BLaER1 treated with 17β-estradiol and CSF1 and Interleukin-3, amounts not matched to agents 10 nM and 100 nM (cell line): Measurements from ENCODE around the gene AQP1.

Source experiments
- H3K27ac ChIP-seq, 11 experiments: shearing (Covaris generic); formaldehyde crosslinking; 2 replicates each; pipeline ENCODE4 v1.8.1; 2022
- H3K27me3 ChIP-seq, 11 experiments: shearing (Covaris generic); formaldehyde crosslinking; 2 replicates each; pipeline ENCODE4 v1.8.1; 2022
- H3K36me3 ChIP-seq, 11 experiments: shearing (Covaris generic); formaldehyde crosslinking; 2 replicates each; pipeline ENCODE4 v1.8.1; 2022
- H3K4me1 ChIP-seq, 10 experiments: shearing (Covaris generic); formaldehyde crosslinking; 2 replicates each; pipeline ENCODE4 v1.8.1; 2022
- H3K4me2 ChIP-seq, 11 experiments: shearing (Covaris generic); formaldehyde crosslinking; 2 replicates each; pipeline ENCODE4 v1.8.1; 2022
- H3K4me3 ChIP-seq, 10 experiments: shearing (Covaris generic); formaldehyde crosslinking; 2 replicates each; pipeline ENCODE4 v1.8.1; 2022
- H3K9ac ChIP-seq, 11 experiments: shearing (Covaris generic); formaldehyde crosslinking; 2 replicates each; pipeline ENCODE4 v1.8.1; 2022
- H3K9me3 ChIP-seq, 11 experiments: shearing (Covaris generic); formaldehyde crosslinking; replicated peaks in 1 of 11; 2 replicates each; pipeline ENCODE4 v1.8.1; 2022
- H4K20me1 ChIP-seq, 11 experiments: shearing (Covaris generic); formaldehyde crosslinking; 2 replicates each; pipeline ENCODE4 v1.8.1; 2022
- Cebpa-rat ChIP-seq, 11 experiments: shearing (Covaris generic); IDR thresholded peaks; 2 replicates each; pipeline ENCODE4 v1.8.1; 2022

AQP1 gene

GRCh38 chr7:30869794-30870611, 41.6 kb upstream of the AQP1 start:
- H3K4me2 ChIP-seq, result peak overlapping the region in 8 of 11 experiments; percentile 14 to 60 (median 34); a peak in 15 of 22 replicates
- no peak overlapping the region for H3K9ac ChIP-seq

GRCh38 chr7:30870821-30871518, 40.7 kb upstream of the AQP1 start:
- H3K36me3 ChIP-seq, result no peaks in the 10 kb centered on the region
- H3K27me3 ChIP-seq, result 0 out of 22 replicates have a peak, but pooled peaks cover 0 to 6% (median 0%) of the 10 kb centered on the region in 11 experiments
- TF ChIP-seq Cebpa-rat (IDR thresholded peaks at IDR 0.05), result no peak
- peaks cover 0 to 3% (median 0%) of the 10 kb centered on the region in 11 experiments; a peak in 3 of 22 replicates for H4K20me1 ChIP-seq
- peaks cover 4 to 11% (median 10%) of the 10 kb centered on the region in 11 experiments; a peak in 14 of 22 replicates for H3K9me3 ChIP-seq
- no peak overlapping the region for H3K9ac ChIP-seq
- peak overlapping the region in 8 of 11 experiments; percentile 5 to 60 (median 33); a peak in 13 of 22 replicates for H3K4me2 ChIP-seq
- peaks cover 0 to 86% (median 57%) of the 10 kb centered on the region in 10 experiments; a peak in 16 of 20 replicates for H3K4me1 ChIP-seq
- no peak overlapping the region for H3K27ac ChIP-seq
- H3K4me3 ChIP-seq, result no peak overlapping the region

More at GRCh38 chr7:30869794-30870611, 41.6 kb upstream of the AQP1 start:
- Histone ChIP-seq H3K4me1 (peaks cover 0 to 86% (median 59%) of the 10 kb centered on the region in 10 experiments; a peak in 16 of 20 replicates), H4K20me1 (peaks cover 0 to 3% (median 0%) of the 10 kb centered on the region in 11 experiments; a peak in 3 of 22 replicates), H3K27ac (no peak overlapping the region), H3K27me3 (0 out of 22 replicates have a peak, but pooled peaks cover 0 to 6% (median 0%) of the 10 kb centered on the region in 11 experiments), H3K9me3 (peaks cover 4 to 9% (median 8%) of the 10 kb centered on the region in 11 experiments; a peak in 14 of 22 replicates), H3K36me3 (no peaks in the 10 kb centered on the region), H3K4me3 (no peak overlapping the region)
- TF ChIP-seq Cebpa-rat (IDR thresholded peaks at IDR 0.05), result no peak

- Histone ChIP-seq H3K9me3 (peaks cover 4 to 11% (median 10%) of the 10 kb centered on the region in 11 experiments; a peak in 14 of 22 replicates), H3K4me1 (peaks cover 0 to 87% (median 62%) of the 10 kb centered on the region in 10 experiments; a peak in 16 of 20 replicates), H4K20me1 (peaks cover 0 to 3% (median 0%) of the 10 kb centered on the region in 11 experiments; a peak in 3 of 22 replicates), H3K9ac (no peak overlapping the region), H3K4me2 (no peak overlapping the region), H3K4me3 (no peak overlapping the region), H3K27ac (no peak overlapping the region), H3K36me3 (no peaks in the 10 kb centered on the region), H3K27me3 (0 out of 22 replicates have a peak, but pooled peaks cover 0 to 6% (median 0%) of the 10 kb centered on the region in 11 experiments)
- TF ChIP-seq Cebpa-rat (IDR thresholded peaks at IDR 0.05), result no peak
These were observed 40.0 kb upstream of the AQP1 start for GRCh38 chr7:30871655-30872054.

- Histone ChIP-seq H4K20me1 (peaks cover 0 to 3% (median 0%) of the 10 kb centered on the region in 11 experiments; a peak in 3 of 22 replicates), H3K4me1 (peaks cover 0 to 78% (median 61%) of the 10 kb centered on the region in 10 experiments; a peak in 16 of 20 replicates)
These were observed 38.4 kb upstream of the AQP1 start for GRCh38 chr7:30873207-30873606.

GRCh38 chr7:30873656-30874055, 38.0 kb upstream of the AQP1 start:
- peaks cover 0 to 76% (median 61%) of the 10 kb centered on the region in 10 experiments; a peak in 16 of 20 replicates for H3K4me1 ChIP-seq
- H3K4me3 ChIP-seq, result no peak overlapping the region
- TF ChIP-seq Cebpa-rat (IDR thresholded peaks at IDR 0.05), result no peak
- H4K20me1 ChIP-seq, result peaks cover 0 to 3% (median 0%) of the 10 kb centered on the region in 11 experiments; a peak in 2 of 22 replicates
- no peaks in the 10 kb centered on the region for H3K36me3 ChIP-seq
- H3K27me3 ChIP-seq, result 0 out of 22 replicates have a peak, but pooled peaks cover 0 to 6% (median 0%) of the 10 kb centered on the region in 11 experiments
- peaks cover 4 to 11% (median 10%) of the 10 kb centered on the region in 11 experiments; a peak in 14 of 22 replicates for H3K9me3 ChIP-seq
- H3K4me2 ChIP-seq, result peak overlapping the region in 9 of 11 experiments; percentile 18 to 83 (median 60); a peak in 17 of 22 replicates
- H3K27ac ChIP-seq, result 0 out of 22 replicates have a peak overlapping the region, but pooled peaks of 1 of the 11 experiments have one; percentile 10
- peak overlapping the region in 2 of 11 experiments; percentile 15 to 20; a peak in 1 of 22 replicates for H3K9ac ChIP-seq

More at GRCh38 chr7:30873207-30873606, 38.4 kb upstream of the AQP1 start:
- Histone ChIP-seq H3K27ac (no peak overlapping the region), H3K4me3 (no peak overlapping the region), H3K9me3 (peaks cover 4 to 11% (median 10%) of the 10 kb centered on the region in 11 experiments; a peak in 14 of 22 replicates), H3K27me3 (0 out of 22 replicates have a peak, but pooled peaks cover 0 to 6% (median 0%) of the 10 kb centered on the region in 11 experiments), H3K9ac (peak overlapping the region in 3 of 11 experiments; percentile 15 to 39 (median 20); a peak in 1 of 22 replicates), H3K36me3 (no peaks in the 10 kb centered on the region), H3K4me2 (peak overlapping the region in 9 of 11 experiments; percentile 18 to 83 (median 60); a peak in 17 of 22 replicates)
- no peak for TF ChIP-seq Cebpa-rat (IDR thresholded peaks at IDR 0.05)

GRCh38 chr7:30874656-30875302, 36.9 kb upstream of the AQP1 start:
- Histone ChIP-seq H3K27me3 (0 out of 22 replicates have a peak, but pooled peaks cover 0 to 6% (median 0%) of the 10 kb centered on the region in 11 experiments), H3K9me3 (peaks cover 4 to 11% (median 10%) of the 10 kb centered on the region in 11 experiments; a peak in 14 of 22 replicates), H3K4me2 (peak overlapping the region in 8 of 11 experiments; percentile 23 to 83 (median 66); a peak in 14 of 22 replicates), H3K4me3 (no peak overlapping the region), H3K36me3 (no peaks in the 10 kb centered on the region), H3K27ac (no peak overlapping the region), H3K4me1 (peaks cover 0 to 69% (median 57%) of the 10 kb centered on the region in 10 experiments; a peak in 16 of 20 replicates), H3K9ac (no peak overlapping the region), H4K20me1 (peaks cover 0 to 3% (median 0%) of the 10 kb centered on the region in 11 experiments; a peak in 1 of 22 replicates)
- no peak for TF ChIP-seq Cebpa-rat (IDR thresholded peaks at IDR 0.05)

- no peaks in the 10 kb centered on the region for H3K36me3 ChIP-seq
- 0 out of 22 replicates have a peak, but pooled peaks cover 0 to 3% (median 0%) of the 10 kb centered on the region in 11 experiments for H4K20me1 ChIP-seq
- no peak overlapping the region for H3K9ac ChIP-seq
- 0 out of 22 replicates have a peak, but pooled peaks cover 0 to 2% (median 0%) of the 10 kb centered on the region in 11 experiments for H3K27me3 ChIP-seq
- no peak overlapping the region for H3K4me3 ChIP-seq
- H3K9me3 ChIP-seq, result peaks cover 4 to 11% (median 10%) of the 10 kb centered on the region in 11 experiments; a peak in 14 of 22 replicates
- TF ChIP-seq Cebpa-rat (IDR thresholded peaks at IDR 0.05), result no peak
- peaks cover 7 to 53% (median 47%) of the 10 kb centered on the region in 10 experiments for H3K4me1 ChIP-seq
- no peak overlapping the region for H3K27ac ChIP-seq
- H3K4me2 ChIP-seq, result peak overlapping the region in 8 of 11 experiments; percentile 0 to 83 (median 64); a peak in 13 of 22 replicates
These were observed 34.5 kb upstream of the AQP1 start for GRCh38 chr7:30877015-30877769.
